IMR-90 (cell line): ENCODE data around the gene RASSF7. TPM values are rescaled to one million over a fixed set of nuclear protein-coding genes. Genes with fewer than 3 reads are reported as not detected.

Experiments used
- ATAC-seq: fragments of 200-7000 bp; cut with Tn5 transposase; 2 replicates; pipeline ENCODE4 v1.9.1; 2020; ENCODE audit warnings: low read depth, mild to moderate bottlenecking, moderate library complexity
- BruUV-seq: library from RNA; stranded (reverse); fragments of 400-500 nt; replicated peaks from 2 replicates; lab custom pipeline; 2021; lab: Mats Ljungman, UMichigan
- CTCF ChIA-PET: fragments of 300-600 bp; formaldehyde crosslinking; extraction: SDS; loops from one replicate; lab custom pipeline; 2021; ENCODE audit warnings: antibody characterized with exemption; lab: Yijun Ruan, JAX
- POLR2A ChIA-PET: fragments of 300-600 bp; sonication (Branson Sonifier 250); formaldehyde crosslinking; loops from one replicate; lab custom pipeline; 2022; ENCODE audit warnings: antibody characterized with exemption; ENCODE audit not compliant: unreplicated experiment; lab: Charles Lee
- DNase-seq: peaks from one replicate; pipeline ENCODE4 v3.0.0; 2013
- H2AFZ ChIP-seq: replicated peaks from 2 replicates; pipeline ENCODE3; 2013; ENCODE audit warnings: low read length, mild to moderate bottlenecking; ENCODE audit not compliant: poor library complexity
- H2AK5ac ChIP-seq: 2 replicates; pipeline ENCODE4 v1.6.1; 2013; ENCODE audit warnings: low read depth, low read length, inconsistent platforms
- H2AK9ac ChIP-seq: replicated peaks from 2 replicates; pipeline ENCODE3; 2013; ENCODE audit warnings: mild to moderate bottlenecking, low read depth, low read length, moderate library complexity; ENCODE audit not compliant: poor library complexity
- H2BK120ac ChIP-seq: 2 replicates; pipeline ENCODE4 v1.6.1; 2013; ENCODE audit warnings: low read depth, low read length, inconsistent platforms
- H2BK15ac ChIP-seq: 3 replicates; pipeline ENCODE4 v1.6.1; 2013; ENCODE audit warnings: low read depth, low read length, inconsistent platforms
- H2BK20ac ChIP-seq: 2 replicates; pipeline ENCODE4 v1.6.1; 2013; ENCODE audit warnings: low read depth, mild to moderate bottlenecking, inconsistent platforms, low read length, moderate library complexity
- H2BK5ac ChIP-seq: 2 replicates; pipeline ENCODE4 v1.6.1; 2013; ENCODE audit warnings: mild to moderate bottlenecking, low read depth, low read length, inconsistent platforms; ENCODE audit not compliant: poor library complexity, severe bottlenecking
- H3K14ac ChIP-seq: replicated peaks from 2 replicates; pipeline ENCODE4 v1.6.1; 2013; ENCODE audit warnings: low read depth, low read length, inconsistent platforms
- H3K18ac ChIP-seq: 2 replicates; pipeline ENCODE4 v1.6.1; 2013; ENCODE audit warnings: low read depth, low read length, control low read depth
- H3K23ac ChIP-seq: 2 replicates; pipeline ENCODE4 v1.6.1; 2013; ENCODE audit warnings: low read depth, low read length, inconsistent platforms
- H3K27ac ChIP-seq: 2 replicates; pipeline ENCODE4 v1.5.1; 2013; ENCODE audit warnings: mild to moderate bottlenecking, control low read depth, low read length; ENCODE audit not compliant: insufficient read depth
- H3K27me3 ChIP-seq: 2 replicates; pipeline ENCODE4 v1.6.1; 2013; ENCODE audit warnings: low read length; ENCODE audit not compliant: control insufficient read depth, insufficient read depth
- H3K36me3 ChIP-seq: 2 replicates; pipeline ENCODE4 v1.6.1; 2013; ENCODE audit warnings: low read length, mixed read lengths; ENCODE audit not compliant: control insufficient read depth, insufficient read depth
- H3K4ac ChIP-seq: 2 replicates; pipeline ENCODE4 v1.6.1; 2013; ENCODE audit warnings: low read depth, low read length, inconsistent platforms
- H3K4me1 ChIP-seq: 2 replicates; pipeline ENCODE4 v1.6.1; 2013; ENCODE audit warnings: low read length, mixed read lengths; ENCODE audit not compliant: control insufficient read depth, insufficient read depth
- H3K4me2 ChIP-seq: 2 replicates; pipeline ENCODE4 v1.6.1; 2013; ENCODE audit warnings: low read depth, mild to moderate bottlenecking, control low read depth, low read length, moderate library complexity
- H3K4me3 ChIP-seq: 2 replicates; pipeline ENCODE4 v1.5.1; 2013; ENCODE audit warnings: low read depth, mild to moderate bottlenecking, control low read depth, low read length, moderate library complexity; ENCODE audit not compliant: insufficient read depth
- H3K56ac ChIP-seq: 2 replicates; pipeline ENCODE4 v1.6.1; 2013; ENCODE audit warnings: low read length, inconsistent platforms; ENCODE audit not compliant: insufficient read depth; ENCODE audit errors: extremely low read depth
- H3K79me1 ChIP-seq, 2 experiments: 2 replicates each; pipeline ENCODE4 v1.6.1; 2013; ENCODE audit warnings: low read length in 2 of 2, inconsistent platforms in 1 of 2, low read depth in 1 of 2
- H3K9ac ChIP-seq: 2 replicates; pipeline ENCODE4 v1.6.1; 2013; ENCODE audit warnings: low read depth, low read length, control low read depth
- H3K9me1 ChIP-seq: 2 replicates; pipeline ENCODE4 v1.6.1; 2013; ENCODE audit warnings: low read length, inconsistent platforms; ENCODE audit not compliant: insufficient read depth
- H3K9me3 ChIP-seq: 2 replicates; pipeline ENCODE4 v1.6.1; 2013; ENCODE audit warnings: low read length; ENCODE audit not compliant: control insufficient read depth, insufficient read depth
- H4K20me1 ChIP-seq: 2 replicates; pipeline ENCODE4 v1.6.1; 2013; ENCODE audit warnings: low read length, inconsistent platforms; ENCODE audit not compliant: insufficient read depth
- H4K5ac ChIP-seq: 2 replicates; pipeline ENCODE4 v1.6.1; 2013; ENCODE audit warnings: mild to moderate bottlenecking, low read depth, low read length, control low read depth
- H4K8ac ChIP-seq, 2 experiments: 2 replicates each; pipeline ENCODE4 v1.6.1; 2013; ENCODE audit warnings: low read depth in 2 of 2, low read length in 2 of 2, control low read depth in 1 of 2, inconsistent platforms in 1 of 2
- H4K91ac ChIP-seq: 2 replicates; pipeline ENCODE4 v1.6.1; 2013; ENCODE audit warnings: low read depth, low read length, inconsistent platforms; ENCODE audit not compliant: insufficient read depth
- MAZ ChIP-seq: IDR thresholded peaks from 2 replicates; pipeline ENCODE4 v1.6.1; 2012; ENCODE audit warnings: low read depth, mild to moderate bottlenecking, low read length, improper control_type of control experiment, moderate library complexity, borderline replicate concordance
- SMC3 ChIP-seq: fragments of 150-350 bp; IDR thresholded peaks from 2 replicates; pipeline ENCODE4 v1.6.1; 2016; ENCODE audit warnings: low read depth, mild to moderate bottlenecking, antibody characterized with exemption, low read length, moderate library complexity
- WGBS, 2 experiments: methylation state at CpG; one replicate each; pipeline versions ENCODE4 v1.1.5 to v1.1.7; 2013; ENCODE audit warnings: missing lambda C conversion rate in 2 of 2; ENCODE audit not compliant: insufficient read length in 1 of 2; ENCODE audit errors: extremely low coverage in 2 of 2; 5-methylcytosine and 5-hydroxymethylcytosine counted together
- dilution Hi-C: fragments of 300-500 bp; cut with HindIII; formaldehyde crosslinking; loops from one replicate; pipeline ENCODE4 v1.14.3; 2018; ENCODE audit warnings: low sequenced_read_pairs; ENCODE audit not compliant: unreplicated experiment
- in situ Hi-C: fragments of 300-500 bp; cut with MboI; formaldehyde crosslinking; loops from 3 replicates; pipeline ENCODE4 v1.14.3; 2019; ENCODE audit warnings: low sequenced_read_pairs, inconsistent platforms, mixed read lengths
- intact Hi-C: fragments of 100-400 bp; cut with micrococcal nuclease; formaldehyde crosslinking; loops from 2 replicates; pipeline ENCODE4 v1.10.0; 2022
- polyA plus RNA-seq, 3 experiments: library from polyadenylated mRNA; depleted of rRNA; stranded (reverse); fragments of >200 nt; gene quantifications; 2 replicates each; pipeline ENCODE4 v1.2.3, GENCODE V29; 2012; ENCODE audit warnings: low replicate concordance in 1 of 3
- total RNA-seq: library from RNA; depleted of rRNA; stranded (reverse); fragments of >200 nt; gene quantifications from 2 replicates; pipeline ENCODE4 v1.2.3, GENCODE V29; 2012
- TF ChIP-seq, protein P1 (sequence below): fragments of 150-350 bp; IDR thresholded peaks from 2 replicates; pipeline ENCODE4 v1.6.1; 2016; ENCODE audit warnings: low read depth, mild to moderate bottlenecking, low read length, moderate library complexity, borderline replicate concordance

Gene RASSF7
- total and polyA plus RNA-seq, 2 of the 4 experiments (the other 2 are of a cell fraction), result 6.8 to 18.5 TPM

DNA sequence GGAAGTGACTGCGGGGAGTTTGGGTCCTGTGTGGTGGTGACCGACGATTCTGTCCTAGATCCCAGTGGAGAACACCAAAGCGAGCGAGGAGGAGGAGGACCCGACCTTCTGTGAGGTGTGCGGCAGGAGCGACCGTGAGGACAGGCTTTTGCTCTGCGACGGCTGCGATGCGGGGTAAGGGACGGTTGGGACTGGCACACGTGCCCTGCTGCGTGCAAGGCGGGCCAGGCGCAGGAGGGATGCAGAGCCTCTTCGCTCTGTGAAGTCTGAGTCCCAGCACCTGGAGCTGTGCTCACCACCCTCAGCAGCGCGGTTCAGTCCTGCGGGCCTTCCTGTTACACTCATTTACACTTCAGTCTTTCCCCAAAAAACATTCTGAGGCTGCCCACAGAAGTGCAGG is 31.7 kb downstream of the RASSF7 start:
- peaks cover 3% of the 10 kb centered on the region; the same call in 1 of the 2 replicates for H3K4me1 ChIP-seq
- H2AK5ac ChIP-seq, result no peak overlapping the region
- no peaks in the 10 kb centered on the region for H3K27me3 ChIP-seq
- peaks cover 67% of the 10 kb centered on the region for H3K36me3 ChIP-seq
- no peak for DNase-seq
- no peak overlapping the region for H2BK15ac ChIP-seq
- no peak overlapping the region for H3K4me3 ChIP-seq
- no peaks in the 10 kb centered on the region; the same call in 1 of the 2 replicates for H3K9me1 ChIP-seq
- TF ChIP-seq, protein P1, sequence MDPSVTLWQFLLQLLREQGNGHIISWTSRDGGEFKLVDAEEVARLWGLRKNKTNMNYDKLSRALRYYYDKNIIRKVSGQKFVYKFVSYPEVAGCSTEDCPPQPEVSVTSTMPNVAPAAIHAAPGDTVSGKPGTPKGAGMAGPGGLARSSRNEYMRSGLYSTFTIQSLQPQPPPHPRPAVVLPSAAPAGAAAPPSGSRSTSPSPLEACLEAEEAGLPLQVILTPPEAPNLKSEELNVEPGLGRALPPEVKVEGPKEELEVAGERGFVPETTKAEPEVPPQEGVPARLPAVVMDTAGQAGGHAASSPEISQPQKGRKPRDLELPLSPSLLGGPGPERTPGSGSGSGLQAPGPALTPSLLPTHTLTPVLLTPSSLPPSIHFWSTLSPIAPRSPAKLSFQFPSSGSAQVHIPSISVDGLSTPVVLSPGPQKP, result no peak
- TF ChIP-seq MAZ (no peak), SMC3 (no peak)
- ATAC-seq, result no peak
- H4K20me1 ChIP-seq, result peaks cover 58% of the 10 kb centered on the region
- H2BK120ac ChIP-seq, result no peak overlapping the region
- no peak overlapping the region for H3K9ac ChIP-seq
- H3K4ac ChIP-seq, result no peak overlapping the region
- H3K27ac ChIP-seq, result no peak overlapping the region
- no peak overlapping the region for H4K8ac ChIP-seq
- H2AFZ ChIP-seq, result no peak overlapping the region
- ChIA-PET POLR2A (no interaction called here), CTCF (no interaction called here)
- H3K18ac ChIP-seq, result no peak overlapping the region
- in situ Hi-C loops (no loop called here), intact Hi-C loops (no loop called here), dilution Hi-C loops (no loop called here)
- no peak overlapping the region for H3K23ac ChIP-seq
- no peak overlapping the region for H2AK9ac ChIP-seq
- WGBS, 2 experiments, result 99% methylated on average over 14 of the region's 22 CpGs; no CpG with 5 or more reads in 1 of the 2 experiments
- H4K5ac ChIP-seq, result no peak overlapping the region
- H2BK5ac ChIP-seq, result no peak overlapping the region
- no peak overlapping the region for H4K91ac ChIP-seq
- no peak overlapping the region for H3K14ac ChIP-seq
- no peak overlapping the region for H3K4me2 ChIP-seq
- no peak overlapping the region for H3K56ac ChIP-seq
- peaks cover 30 to 65% of the 10 kb centered on the region in 2 experiments for H3K79me1 ChIP-seq
- H3K9me3 ChIP-seq, result no peaks in the 10 kb centered on the region
- no TSS peak for BruUV-seq
- no peak overlapping the region for H2BK20ac ChIP-seq
